ENCODE results near the gene BCL2L12.
"Not testable (repeated sequence)": the region's sequence is repeated elsewhere in the genome, so short reads cannot be mapped to it uniquely, and the experiment has no call there.

The BCL2L12 gene

DNA sequence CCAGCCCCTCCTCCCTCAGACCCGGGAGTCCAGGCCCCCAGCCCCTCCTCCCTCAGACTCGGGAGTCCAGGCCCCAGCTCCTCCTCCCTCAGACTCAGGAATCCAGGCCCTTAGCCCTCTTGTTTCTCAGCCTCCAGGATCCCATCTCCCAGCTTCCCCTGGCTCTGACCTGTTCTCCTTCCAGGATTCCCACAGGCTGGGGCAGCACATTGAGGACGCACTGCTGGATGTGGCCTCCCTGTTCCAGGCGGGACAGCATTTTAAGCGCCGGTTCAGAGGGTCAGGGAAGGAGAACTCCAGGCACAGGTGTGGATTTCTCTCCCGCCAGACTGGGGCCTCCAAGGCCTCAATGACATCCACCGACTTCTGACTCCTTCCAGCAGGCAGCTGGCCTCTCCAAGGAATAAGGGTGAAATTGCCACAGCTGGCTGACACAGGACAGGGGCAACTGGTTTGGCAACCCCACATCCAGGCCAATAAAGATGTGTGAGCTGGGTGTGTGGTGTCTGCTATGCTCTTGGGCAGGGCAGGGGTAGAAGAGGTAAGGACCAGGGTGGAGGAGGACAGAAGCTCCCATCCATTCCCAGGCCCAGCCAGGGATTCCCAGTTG is 47.6 kb downstream of the BCL2L12 start:
- DNase-seq (ENCODE audit: low spot score) = no peak

DNA sequence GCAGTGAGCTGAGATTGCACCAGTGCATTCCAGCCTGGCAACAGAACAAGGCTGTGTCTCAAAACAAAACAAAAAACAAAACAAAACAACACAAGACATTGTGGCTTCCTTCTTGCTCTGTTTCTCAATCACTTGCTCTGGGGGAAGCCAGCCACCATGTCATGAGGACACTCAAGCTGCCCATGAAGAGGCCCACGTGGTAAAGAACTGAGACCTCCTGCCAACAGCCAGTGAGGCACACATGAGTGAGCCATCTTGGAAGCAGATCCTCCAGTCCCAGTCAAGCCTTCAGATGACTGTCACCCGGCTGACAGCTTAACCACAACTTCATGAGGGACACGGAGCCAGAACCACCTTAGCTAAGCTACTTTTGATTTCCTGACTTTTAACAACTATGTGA is 50.4 kb downstream of the BCL2L12 start:
- no peak for DNase-seq (ENCODE audit: low spot score)

DNA sequence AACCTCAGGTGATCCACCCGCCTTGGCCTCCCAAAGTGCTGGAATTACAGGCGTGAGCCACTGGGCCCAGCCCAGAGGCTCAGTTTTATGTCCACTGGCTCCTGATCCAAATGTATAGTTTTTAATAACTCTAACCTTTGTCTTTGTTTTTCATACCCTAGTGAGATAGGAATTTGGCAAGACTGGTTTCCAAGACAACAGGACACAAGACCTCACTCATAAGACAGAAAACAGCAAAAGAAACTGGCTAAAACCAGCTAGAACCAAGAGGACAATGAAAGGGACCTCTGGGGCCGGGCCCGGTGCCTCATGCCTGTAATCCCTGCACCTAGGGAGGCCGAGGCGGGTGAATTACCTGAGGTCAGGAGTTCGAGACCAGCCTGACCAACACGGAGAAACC is 52.8 kb downstream of the BCL2L12 start:
- no peak for DNase-seq (ENCODE audit: low spot score)

DNA sequence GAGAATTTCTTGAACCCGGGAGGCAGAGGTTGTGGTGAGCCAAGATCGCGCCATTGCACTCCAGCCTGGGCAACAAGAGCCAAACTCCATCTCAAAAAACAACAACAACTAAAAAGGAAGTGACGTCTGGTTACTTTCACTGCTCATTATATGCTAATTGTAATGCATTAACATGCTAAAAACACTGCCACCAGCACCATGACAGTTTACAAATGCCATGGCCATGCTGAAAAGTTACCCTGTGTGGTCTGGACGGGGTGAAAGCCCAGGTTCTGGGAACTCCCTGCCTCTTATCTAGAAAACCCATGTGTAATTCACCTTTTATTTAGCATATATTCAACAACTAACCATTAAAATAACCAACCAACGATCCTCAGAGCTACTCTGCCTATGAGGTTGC is 53.3 kb downstream of the BCL2L12 start:
- DNase-seq (ENCODE audit: low spot score) = no peak

DNA sequence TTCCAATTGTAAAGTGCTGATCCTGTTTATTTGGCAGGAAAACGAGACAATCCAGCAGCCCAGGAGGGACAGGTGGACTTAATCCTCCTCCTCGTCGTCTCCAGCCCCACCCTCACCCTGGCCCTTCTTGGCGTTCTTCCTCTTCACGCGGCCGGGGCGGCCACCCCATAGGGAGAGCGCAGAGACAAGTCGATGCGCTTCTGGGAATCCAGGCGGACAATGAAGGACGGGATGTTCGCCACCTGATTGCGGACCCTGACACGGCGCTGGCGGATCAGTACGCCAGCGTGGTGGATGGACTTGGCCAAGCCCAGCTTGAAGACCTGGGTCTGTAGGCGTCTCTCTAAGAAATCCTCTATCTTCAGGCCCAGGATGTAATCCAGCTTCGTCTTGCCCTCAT is 53.7 kb downstream of the BCL2L12 start:
- DNase-seq (ENCODE audit: low spot score) = not testable (repeated sequence)

Measured in CD4-positive, alpha-beta T cell treated with Interleukin-6 at 100 ng/mL for 8 hours (primary cell).